NCI-H2196 (cell line): Measurements from ENCODE around the gene PEAK3.

Source experiments
- DNase-seq: peaks from one replicate; lab custom pipeline; 2025; ENCODE audit not compliant: unreplicated experiment; lab: John Stamatoyannopoulos, UW

Gene PEAK3

GRCh38 chr19:2315818-2316353 is 33.9 kb upstream of the PEAK3 start:
- DNase-seq, result no peak

DNA sequence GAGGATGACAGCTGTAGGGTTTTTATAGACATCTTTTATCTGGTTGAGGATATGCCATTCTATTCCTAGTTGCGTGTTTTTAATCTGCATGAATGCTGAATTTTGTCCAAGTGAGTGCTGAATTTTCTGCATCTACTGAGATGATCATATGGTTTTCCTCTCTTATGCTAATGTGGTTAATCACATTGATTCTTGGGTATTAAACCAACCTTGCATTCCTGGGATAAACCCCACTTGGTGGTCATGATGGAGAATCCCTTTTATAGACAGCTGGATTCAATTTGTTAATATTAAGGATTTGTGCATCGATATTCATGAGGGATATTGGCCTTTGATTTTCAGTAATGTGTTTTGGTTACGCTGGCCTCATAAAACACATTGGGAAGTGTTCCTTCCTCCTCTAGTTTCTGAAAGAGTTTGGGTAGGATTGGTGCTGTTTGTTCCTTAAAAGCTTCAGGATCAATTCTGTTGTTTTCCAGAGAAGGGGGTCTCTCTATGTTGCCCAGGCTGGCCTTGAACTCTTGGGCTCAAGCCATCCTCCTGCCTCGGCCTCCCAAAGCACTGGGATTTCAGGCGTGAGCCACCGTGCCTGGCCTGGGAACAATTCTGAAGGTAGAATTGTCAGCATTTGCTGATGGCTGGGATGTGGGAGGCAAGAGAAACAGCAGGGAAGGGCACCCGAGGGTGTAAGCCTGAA is 33.3 kb upstream of the PEAK3 start:
- no peak for DNase-seq

DNA sequence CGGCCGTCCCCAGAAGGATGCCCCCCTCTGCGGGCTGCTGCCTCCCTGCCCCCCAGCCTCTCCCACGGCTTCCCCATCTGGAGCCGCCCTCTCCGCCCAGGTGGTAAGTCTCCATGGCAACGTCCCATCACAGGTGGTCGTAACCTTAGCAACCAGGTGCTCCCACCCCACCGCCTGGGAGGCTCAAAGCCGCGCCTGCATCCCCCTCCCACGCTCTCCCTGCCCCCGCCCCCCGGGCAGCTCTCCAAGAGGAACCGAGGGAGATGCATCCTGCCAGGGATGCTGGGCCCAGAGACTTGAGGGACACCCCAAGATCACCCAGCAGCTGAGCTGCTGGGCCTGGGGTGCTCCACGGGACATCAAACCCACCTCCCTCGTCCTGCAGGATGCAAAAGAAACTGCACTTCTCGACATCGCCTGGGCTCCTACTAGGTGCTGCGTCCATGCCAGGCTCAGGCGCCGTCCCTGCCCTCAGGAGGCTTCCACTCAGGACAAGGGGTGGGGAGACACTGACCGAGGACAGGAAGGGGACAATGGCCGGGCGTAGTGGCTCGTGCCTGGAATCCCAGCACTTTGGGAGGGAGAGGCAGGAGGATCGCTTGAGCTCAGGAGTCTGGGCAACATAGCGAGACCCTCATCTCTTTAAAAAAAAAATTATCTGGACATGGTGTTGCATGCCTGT is 31.0 kb upstream of the PEAK3 start:
- DNase-seq, result peak; percentile 35

DNA sequence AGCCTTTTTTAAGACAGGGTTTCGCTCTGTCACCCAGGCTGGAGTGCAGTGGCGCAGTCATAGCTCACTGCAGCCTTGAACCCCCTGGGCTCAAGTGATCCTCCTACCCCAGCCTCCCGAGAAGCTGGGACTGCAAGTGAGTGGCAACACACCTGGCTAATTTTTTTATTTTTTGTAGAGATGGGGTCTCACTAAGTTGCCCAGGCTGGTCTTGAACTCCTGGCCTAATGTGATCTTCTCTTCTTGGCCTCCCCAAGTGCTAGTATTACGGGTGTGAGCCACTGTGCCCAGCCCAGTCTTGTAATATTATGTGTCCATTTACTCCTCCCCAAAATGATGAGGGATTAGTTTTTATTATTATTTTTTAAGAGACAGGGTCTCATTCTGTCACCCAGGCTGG is 29.1 kb upstream of the PEAK3 start:
- DNase-seq, result no peak

DNA sequence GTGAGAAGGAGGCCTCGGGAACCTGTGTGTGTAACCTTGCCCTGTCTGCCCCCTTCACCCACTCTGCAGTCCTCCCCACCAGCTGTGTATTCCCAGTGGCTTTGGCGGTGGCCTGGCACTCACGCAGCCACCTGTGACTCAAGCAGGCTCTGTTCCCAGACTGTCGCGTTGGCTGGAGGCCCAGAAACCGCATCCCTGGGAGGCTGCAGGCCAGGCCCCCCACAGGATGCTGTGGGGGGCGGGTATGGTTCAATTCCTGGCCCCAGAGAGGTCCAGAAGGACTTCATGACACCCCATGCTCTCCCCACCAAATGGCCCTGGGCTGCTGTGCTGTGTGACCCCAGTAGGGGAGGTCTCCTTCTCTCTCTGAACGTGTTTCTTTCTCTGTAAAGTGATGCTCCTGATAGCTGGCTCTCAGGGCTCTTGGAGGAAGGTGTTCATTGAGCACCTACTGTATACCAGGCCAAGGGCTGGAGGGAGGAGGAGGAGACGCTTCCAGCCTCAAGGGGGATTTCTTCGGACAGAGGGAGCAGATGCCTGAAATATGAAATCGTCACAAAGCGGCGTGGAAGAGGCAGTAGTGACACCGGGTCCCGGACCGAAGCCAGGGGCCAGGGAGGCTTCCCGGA is 27.9 kb upstream of the PEAK3 start:
- DNase-seq, result peak; percentile 49

DNA sequence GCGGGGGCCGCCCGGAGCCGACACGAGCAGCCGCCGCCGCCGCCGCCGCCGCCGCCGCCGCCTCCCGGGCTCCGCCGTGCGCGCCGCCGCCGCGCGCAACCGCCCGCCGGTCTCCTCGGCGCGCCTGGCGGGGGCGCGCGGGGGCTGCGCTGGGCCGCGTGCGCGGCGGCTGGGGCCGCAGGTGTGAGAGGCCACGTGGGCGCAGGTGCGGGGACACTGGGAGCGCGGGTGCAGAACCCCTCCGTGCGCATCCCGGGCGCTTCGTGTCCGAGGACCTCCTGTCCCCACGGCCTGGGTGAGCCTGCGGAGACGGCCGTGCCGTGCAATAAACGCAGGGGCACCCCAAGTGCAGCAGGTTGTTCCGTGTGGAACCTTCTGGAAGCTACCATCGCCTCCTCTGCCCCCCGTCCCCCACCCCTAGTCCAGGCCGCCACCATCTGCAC is 26.2 kb upstream of the PEAK3 start, which contains the start of gene LINGO3:
Gene LINGO3, minus strand, starts transcription at position 41 of the 443 bp plus-strand sequence. CDS start 16,378 bp downstream, outside the sequence.
- DNase-seq, result peak; percentile 64

DNA sequence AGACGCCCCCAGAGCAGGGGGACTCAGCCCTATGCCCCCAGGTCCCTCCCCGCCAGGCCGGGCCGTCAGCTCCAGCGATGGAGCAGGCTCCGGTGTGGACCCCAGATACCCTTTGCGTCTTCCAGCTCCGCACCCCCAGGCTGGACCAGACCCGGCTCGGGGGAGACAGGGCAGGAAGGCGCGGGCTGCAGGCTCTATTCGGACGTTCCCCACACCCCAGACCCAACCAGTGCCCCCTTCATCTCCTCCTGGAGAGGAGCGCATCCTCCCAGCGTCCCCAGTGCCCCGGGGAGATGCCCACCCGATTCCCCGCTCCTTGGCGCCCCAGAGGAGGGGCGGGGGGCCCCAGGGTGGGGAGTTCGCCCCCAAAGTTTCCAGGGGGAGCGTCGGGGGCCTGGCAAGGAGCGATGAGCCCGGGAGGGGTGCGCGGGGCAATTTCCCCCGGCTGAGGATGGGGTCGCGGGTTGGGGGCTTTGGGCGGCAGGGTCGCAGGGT is 25.6 kb upstream of the PEAK3 start:
- no peak for DNase-seq

GRCh38 chr19:2306971-2307370 is 25.0 kb upstream of the PEAK3 start:
- no peak for DNase-seq

DNA sequence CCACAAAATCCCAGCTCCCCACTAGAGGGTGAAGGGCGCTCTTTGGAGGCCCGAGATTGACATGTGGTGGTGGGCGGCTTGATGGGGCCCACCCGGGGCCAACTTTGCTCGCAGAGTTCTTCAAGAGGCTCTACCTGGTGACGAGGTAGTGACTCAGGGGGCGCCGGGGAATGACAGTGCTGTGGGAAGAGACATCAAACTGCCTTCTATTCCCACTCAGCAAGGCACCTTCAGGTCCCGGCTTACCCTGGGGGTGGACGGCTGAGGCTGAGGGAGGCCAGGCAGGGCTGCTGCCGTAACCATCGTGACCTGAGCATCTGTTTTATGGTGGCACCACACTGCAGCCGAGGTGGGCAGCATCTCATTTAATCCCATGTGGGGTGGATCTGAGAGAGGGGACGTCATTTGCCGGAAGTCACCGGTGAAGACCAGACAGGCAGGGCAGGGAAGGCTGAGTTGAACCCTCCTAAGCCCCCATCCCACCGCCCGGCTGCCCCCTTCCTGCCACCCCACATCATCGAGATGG is 24.4 kb upstream of the PEAK3 start:
- no peak for DNase-seq

DNA sequence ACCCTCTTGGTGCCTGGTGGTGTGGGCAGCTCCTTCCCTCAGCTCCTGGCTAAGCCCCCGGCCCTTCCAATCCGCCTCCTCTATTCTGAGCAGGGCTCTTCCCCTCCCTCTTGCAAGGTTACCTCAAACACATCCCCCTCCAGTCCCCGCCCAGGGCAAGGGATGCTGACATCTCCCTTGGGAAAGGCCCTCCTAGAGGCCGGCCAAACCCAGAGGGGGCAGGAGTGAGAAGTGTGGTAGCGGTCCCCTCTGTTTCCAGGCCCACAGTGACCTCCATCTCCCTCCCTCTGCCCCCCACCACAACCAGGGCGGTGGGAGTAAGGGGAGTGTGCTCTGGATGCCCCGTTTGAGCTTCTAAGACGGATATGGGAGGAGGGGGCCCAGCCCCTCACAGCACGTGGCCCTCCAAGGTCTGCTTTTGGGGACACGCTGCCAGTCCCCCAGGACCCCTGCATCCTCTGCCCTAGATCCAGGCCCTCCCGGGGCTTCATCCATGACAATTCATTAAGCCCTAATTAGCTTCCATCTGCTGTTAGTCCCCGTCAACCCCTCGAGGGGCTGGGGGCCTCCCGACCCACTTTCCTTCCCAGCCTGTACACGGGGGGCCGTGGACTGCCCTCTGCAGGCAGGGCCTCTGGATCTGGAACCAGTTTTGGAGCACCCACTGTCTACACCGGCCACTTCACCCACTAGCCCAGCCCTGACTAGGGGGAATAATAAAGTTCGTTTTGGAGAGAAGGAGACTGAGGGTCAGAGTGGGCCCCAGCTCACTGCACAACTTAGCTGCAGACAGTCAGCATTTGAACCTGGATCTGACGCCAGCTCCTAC is 23.7 kb upstream of the PEAK3 start:
- DNase-seq, result no peak

- no peak for DNase-seq
Observed at GRCh38 chr19:2303211-2303798, 21.3 kb upstream of the PEAK3 start.

DNA sequence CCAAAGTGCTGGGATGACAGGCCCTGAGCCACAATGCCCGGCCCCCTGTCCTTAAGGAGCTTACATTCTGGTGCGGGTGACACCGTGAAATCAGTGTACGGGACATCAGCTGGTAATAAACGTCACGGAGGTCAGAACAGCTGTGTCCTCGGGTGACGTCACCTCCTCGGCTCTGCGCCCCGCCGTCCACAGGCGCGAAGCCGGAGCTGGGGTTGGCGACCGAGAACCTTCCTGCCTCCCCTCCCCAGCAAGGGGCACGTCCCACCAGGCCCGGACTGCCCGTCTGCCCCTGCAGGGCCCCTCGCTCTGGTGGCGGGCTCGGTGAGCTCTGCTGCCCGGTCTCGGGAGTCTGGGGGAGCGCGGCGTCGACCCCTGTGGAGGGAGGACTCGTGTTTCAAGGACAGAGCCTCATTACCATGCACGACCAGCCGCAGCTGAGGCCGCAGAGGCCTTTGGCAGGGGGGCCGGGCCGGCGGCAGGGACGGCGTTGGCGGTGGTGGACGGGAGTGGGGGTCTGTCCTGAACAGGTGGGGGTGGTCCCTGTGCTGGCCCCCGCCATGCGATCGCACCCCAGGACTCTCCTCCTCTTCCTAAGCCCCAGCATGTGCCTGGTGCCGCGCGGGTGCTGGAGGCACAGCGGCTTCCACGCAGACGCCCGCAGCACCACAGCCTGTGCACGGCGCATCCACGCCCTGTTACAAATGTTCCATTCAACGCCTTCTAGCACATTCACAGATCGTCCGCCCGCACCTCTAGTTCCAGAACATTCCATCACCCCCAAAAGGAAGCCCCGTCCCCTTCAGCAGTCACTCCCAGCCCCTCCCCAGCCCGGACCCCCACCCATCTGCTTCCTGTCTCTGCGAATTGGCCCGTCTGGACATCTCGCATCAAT is 20.6 kb upstream of the PEAK3 start:
- no peak for DNase-seq

- DNase-seq, result no peak
Observed at GRCh38 chr19:2300533-2300932, 18.6 kb upstream of the PEAK3 start.

- no peak for DNase-seq
Observed at GRCh38 chr19:2296141-2296540, 14.2 kb upstream of the PEAK3 start.

- no peak for DNase-seq
Observed at GRCh38 chr19:2294687-2295335, 12.8 kb upstream of the PEAK3 start.

- DNase-seq, result peak; percentile 54
Observed at GRCh38 chr19:2291185-2291751, 9.3 kb upstream of the PEAK3 start.

DNA sequence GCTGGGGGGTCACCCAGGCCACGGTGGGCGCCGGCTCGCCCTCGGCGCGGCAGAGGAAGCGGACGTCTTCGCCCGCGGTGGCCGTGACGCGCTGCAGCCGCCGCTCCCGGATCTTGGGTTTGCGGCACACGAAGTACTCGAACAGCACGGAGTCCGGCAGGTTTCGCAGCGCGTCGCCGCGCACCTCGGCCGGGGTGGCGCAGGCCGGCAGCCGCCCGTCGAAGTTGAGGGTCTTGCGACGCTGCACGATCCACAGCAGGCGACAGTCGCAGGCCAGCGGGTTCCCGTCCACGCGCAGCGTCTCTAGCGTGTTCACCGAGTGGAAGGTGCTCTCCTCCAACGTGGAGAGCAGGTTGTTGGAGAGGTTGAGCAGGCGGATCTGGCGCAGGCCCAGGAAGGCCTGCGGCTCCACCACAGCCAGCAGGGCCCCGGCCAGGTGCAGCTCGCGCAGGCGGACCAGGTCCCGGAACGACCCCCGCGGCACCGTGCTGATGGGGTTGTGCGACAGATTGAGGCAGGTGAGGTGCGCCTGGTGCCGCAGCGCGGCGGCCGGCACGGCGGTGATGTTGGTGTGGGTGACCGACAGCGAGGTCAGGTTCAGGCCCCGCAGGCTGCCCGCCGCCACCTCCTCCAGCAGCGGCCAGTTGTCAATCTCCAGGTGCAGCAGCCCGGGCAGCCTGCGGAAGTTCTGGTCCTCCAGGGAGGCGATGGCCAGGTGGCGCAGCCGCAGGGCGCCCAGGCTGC is 8.6 kb upstream of the PEAK3 start:
- peak; percentile 39 for DNase-seq
